H9 (cell line): Measurements from ENCODE around the gene ALKBH5. TPM values are rescaled to one million over a fixed set of nuclear protein-coding genes. Genes with fewer than 3 reads are reported as not detected.

Source experiments
- DNase-seq: peaks from one replicate; pipeline ENCODE4 v3.0.0-alpha.2; 2017
- H2AFZ ChIP-seq: one replicate; pipeline ENCODE4 v1.6.1; 2013; ENCODE audit warnings: mild to moderate bottlenecking, low read length, control low read depth, moderate library complexity
- H2AK5ac ChIP-seq: 2 replicates; pipeline ENCODE4 v1.6.1; 2013; ENCODE audit warnings: low read length, control low read depth, mixed read lengths; ENCODE audit not compliant: insufficient read length
- H2BK120ac ChIP-seq: one replicate; pipeline ENCODE4 v1.6.1; 2013; ENCODE audit warnings: low read depth, mild to moderate bottlenecking, low read length, control low read depth, inconsistent platforms; ENCODE audit not compliant: poor library complexity, severe bottlenecking
- H2BK12ac ChIP-seq: 2 replicates; pipeline ENCODE4 v1.6.1; 2013; ENCODE audit warnings: low read length, control low read depth, mixed read lengths, low read depth; ENCODE audit not compliant: insufficient read length
- H2BK15ac ChIP-seq: 2 replicates; pipeline ENCODE4 v1.6.1; 2013; ENCODE audit warnings: low read depth, low read length, control low read depth
- H2BK20ac ChIP-seq: one replicate; pipeline ENCODE4 v1.6.1; 2013; ENCODE audit warnings: low read depth, mild to moderate bottlenecking, low read length, control low read depth, inconsistent platforms; ENCODE audit not compliant: poor library complexity, severe bottlenecking
- H2BK5ac ChIP-seq: 2 replicates; pipeline ENCODE4 v1.6.1; 2013; ENCODE audit warnings: low read length, control low read depth, mixed read lengths; ENCODE audit not compliant: insufficient read length
- H3K14ac ChIP-seq: 2 replicates; pipeline ENCODE4 v1.6.1; 2013; ENCODE audit warnings: low read length, control low read depth; ENCODE audit not compliant: insufficient read depth
- H3K18ac ChIP-seq: 2 replicates; pipeline ENCODE4 v1.6.1; 2013; ENCODE audit warnings: low read depth, mild to moderate bottlenecking, mixed read lengths, low read length, control low read depth; ENCODE audit not compliant: insufficient read length
- H3K23ac ChIP-seq: 2 replicates; pipeline ENCODE4 v1.6.1; 2013; ENCODE audit warnings: low read length, control low read depth, mixed read lengths, low read depth; ENCODE audit not compliant: insufficient read length
- H3K23me2 ChIP-seq: 2 replicates; pipeline ENCODE4 v1.6.1; 2013; ENCODE audit warnings: low read depth, mild to moderate bottlenecking, mixed read lengths, low read length, control low read depth; ENCODE audit not compliant: insufficient read length, poor library complexity, severe bottlenecking
- H3K27ac ChIP-seq: 2 replicates; pipeline ENCODE4 v1.5.1; 2013; ENCODE audit warnings: low read length, control low read depth, mixed read lengths, low read depth; ENCODE audit not compliant: insufficient read length
- H3K27me3 ChIP-seq: 2 replicates; pipeline ENCODE4 v1.6.1; 2013; ENCODE audit warnings: low read length, control low read depth, inconsistent platforms; ENCODE audit not compliant: insufficient read depth
- H3K4ac ChIP-seq: 2 replicates; pipeline ENCODE4 v1.6.1; 2013; ENCODE audit warnings: low read depth, mild to moderate bottlenecking, control low read depth, inconsistent platforms, low read length, moderate library complexity
- H3K4me1 ChIP-seq: 2 replicates; pipeline ENCODE4 v1.6.1; 2013; ENCODE audit warnings: low read length, control low read depth, inconsistent platforms; ENCODE audit not compliant: insufficient read depth
- H3K4me2 ChIP-seq: 2 replicates; pipeline ENCODE4 v1.6.1; 2013; ENCODE audit warnings: low read length, control low read depth, mixed read lengths; ENCODE audit not compliant: insufficient read length, insufficient read depth
- H3K56ac ChIP-seq: 2 replicates; pipeline ENCODE4 v1.6.1; 2013; ENCODE audit warnings: low read depth, mild to moderate bottlenecking, mixed read lengths, low read length, control low read depth; ENCODE audit not compliant: insufficient read length
- H3K79me1 ChIP-seq: 2 replicates; pipeline ENCODE4 v1.6.1; 2013; ENCODE audit warnings: low read depth, mild to moderate bottlenecking, moderate library complexity, low read length, control low read depth, inconsistent platforms; ENCODE audit not compliant: insufficient read depth, poor library complexity, severe bottlenecking
- H3K79me2 ChIP-seq: 2 replicates; pipeline ENCODE4 v1.6.1; 2013; ENCODE audit warnings: low read length, control low read depth, inconsistent platforms; ENCODE audit not compliant: insufficient read depth
- H3K9ac ChIP-seq: 2 replicates; pipeline ENCODE4 v1.6.1; 2013; ENCODE audit warnings: low read length, control low read depth, mixed read lengths; ENCODE audit not compliant: insufficient read length; ENCODE audit errors: extremely low read depth
- H3K9me3 ChIP-seq: one replicate; pipeline ENCODE4 v1.6.1; 2013; ENCODE audit warnings: low read depth, low read length, inconsistent platforms; ENCODE audit not compliant: control insufficient read depth
- H3T11ph ChIP-seq: one replicate; pipeline ENCODE4 v1.6.1; 2013; ENCODE audit warnings: mild to moderate bottlenecking, low read length, control low read depth, inconsistent platforms
- H4K20me1 ChIP-seq: one replicate; pipeline ENCODE4 v1.6.1; 2013; ENCODE audit not compliant: control insufficient read depth, insufficient read length, insufficient read depth
- H4K5ac ChIP-seq: 2 replicates; pipeline ENCODE4 v1.6.1; 2013; ENCODE audit warnings: low read depth, mild to moderate bottlenecking, mixed read lengths, low read length, control low read depth; ENCODE audit not compliant: insufficient read length
- H4K8ac ChIP-seq: replicated peaks from 2 replicates; pipeline ENCODE4 v1.6.1; 2013; ENCODE audit warnings: low read length, control low read depth, mixed read lengths, low read depth; ENCODE audit not compliant: insufficient read length
- H4K91ac ChIP-seq: 2 replicates; pipeline ENCODE4 v1.6.1; 2013; ENCODE audit warnings: low read depth, mild to moderate bottlenecking, moderate library complexity, mixed read lengths, low read length, control low read depth; ENCODE audit not compliant: insufficient read length
- H3K27ac Mint-ChIP-seq, 3 experiments: 2 replicates in 2 of 3; 3 replicates in 1 of 3; pipeline ENCODE4 v1.8.0; 2020 to 2021; ENCODE audit warnings: mixed read lengths in 3 of 3, mild to moderate bottlenecking in 1 of 3, moderate library complexity in 1 of 3
- H3K27me3 Mint-ChIP-seq: 2 replicates; pipeline ENCODE4 v1.8.0; 2021; ENCODE audit warnings: low read depth, mild to moderate bottlenecking, moderate library complexity, mixed read lengths
- H3K36me3 Mint-ChIP-seq, 3 experiments: 2 replicates in 2 of 3; 3 replicates in 1 of 3; pipeline ENCODE4 v1.8.0; 2020 to 2021; ENCODE audit warnings: low read depth in 3 of 3, mixed read lengths in 3 of 3; ENCODE audit not compliant: insufficient read depth in 1 of 3
- H3K4me1 Mint-ChIP-seq, 2 experiments: 2 replicates each; pipeline ENCODE4 v1.8.0; 2020; ENCODE audit warnings: mixed read lengths in 2 of 2
- H3K4me3 Mint-ChIP-seq, 2 experiments: 2 replicates in 1 of 2; 3 replicates in 1 of 2; pipeline ENCODE4 v1.8.0; 2020 to 2021; ENCODE audit warnings: mild to moderate bottlenecking in 2 of 2, mixed read lengths in 2 of 2, moderate library complexity in 1 of 2
- H3K9me3 Mint-ChIP-seq, 2 experiments: 2 replicates in 1 of 2; 3 replicates in 1 of 2; pipeline ENCODE4 v1.8.0; 2020; ENCODE audit warnings: mild to moderate bottlenecking in 2 of 2, mixed read lengths in 2 of 2, moderate library complexity in 1 of 2
- CTCF ChIP-seq: fragments of 200-600 bp; sonication (generic); conservative IDR thresholded peaks from 3 replicates; pipeline ENCODE4 v1.8.0; 2021; ENCODE audit warnings: antibody characterized with exemption, mild to moderate bottlenecking
- WGBS: extraction: QIAGEN DNeasy Blood & Tissue Kit; methylation state at CpG from one replicate; pipeline ENCODE4 v1.1.7; 2013; ENCODE audit warnings: missing lambda C conversion rate, low lambda C conversion rate, mixed read lengths; ENCODE audit not compliant: insufficient read length; ENCODE audit errors: extremely low coverage; 5-methylcytosine and 5-hydroxymethylcytosine counted together
- total RNA-seq: library from RNA; stranded (reverse); gene quantifications from 2 replicates; pipeline ENCODE4 v1.2.1, GENCODE V29; 2021

The ALKBH5 gene
- total RNA-seq, 1 experiment from 2014 or later: 89.8 TPM

DNA sequence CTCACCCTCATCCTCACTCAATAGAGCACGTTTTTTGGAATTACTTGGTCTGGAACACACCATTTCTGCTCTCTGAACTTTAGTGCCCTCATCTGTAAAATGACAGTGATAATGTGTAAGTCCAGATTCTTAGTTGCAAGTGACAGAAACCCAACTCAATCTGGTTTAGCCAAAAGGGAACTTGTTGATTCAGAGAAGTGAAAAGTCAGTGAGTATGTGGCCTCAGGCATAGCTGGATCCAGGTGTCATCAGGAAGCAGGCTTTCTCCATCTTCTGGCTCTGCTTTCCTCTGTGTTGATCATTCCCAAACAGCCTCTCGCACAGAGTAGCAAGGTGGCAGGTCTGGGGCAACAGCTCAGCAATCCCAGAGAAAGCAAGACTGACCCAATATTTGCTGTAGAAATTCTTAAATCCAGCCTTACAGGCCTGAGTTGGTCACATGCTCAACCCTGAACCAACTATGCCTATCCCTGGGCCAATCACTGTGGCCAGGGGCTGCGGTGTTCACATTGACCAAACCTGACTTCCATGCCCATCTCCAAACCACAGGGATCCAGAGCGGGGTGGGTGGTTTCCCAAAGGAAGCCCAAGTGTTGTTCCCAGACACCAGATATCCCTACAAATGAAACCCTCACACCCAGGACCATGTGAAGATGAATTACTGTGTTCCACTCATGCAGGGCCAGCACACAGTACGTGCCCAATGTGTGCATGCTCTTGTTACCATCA is 23.3 kb upstream of the ALKBH5 start:
- Histone ChIP-seq H3K79me1 (no peaks in the 10 kb centered on the region), H3K23ac (no peak overlapping the region), H4K8ac (no peak overlapping the region), H4K91ac (no peak overlapping the region), H3K14ac (no peak overlapping the region), H3K9ac (no peak overlapping the region), H2BK15ac (no peak overlapping the region), H2BK5ac (no peak overlapping the region), H3K79me2 (no peaks in the 10 kb centered on the region), H3K27me3 (no peaks in the 10 kb centered on the region), H3K4ac (no peak overlapping the region), H3K23me2 (no peaks in the 10 kb centered on the region), H2BK12ac (no peak overlapping the region), H3K9me3 (no peaks in the 10 kb centered on the region), H3T11ph (no peak overlapping the region), H3K27ac (no peak overlapping the region), H2AFZ (no peak overlapping the region), H2AK5ac (no peak overlapping the region), H2BK120ac (no peak overlapping the region), H3K56ac (no peak overlapping the region), H3K18ac (no peak overlapping the region), H4K20me1 (no peaks in the 10 kb centered on the region), H2BK20ac (no peak overlapping the region), H4K5ac (no peak overlapping the region), H3K4me1 (no peaks in the 10 kb centered on the region), H3K4me2 (no peak overlapping the region)
- Mint-ChIP-seq H3K4me3 (no peak overlapping the region; a peak in 1 of 5 replicates), H3K27me3 (peaks cover 2% of the 10 kb centered on the region), H3K27ac (no peak overlapping the region; a peak in 1 of 7 replicates), H3K9me3 (no peaks in the 10 kb centered on the region), H3K36me3 (no peaks in the 10 kb centered on the region), H3K4me1 (peaks cover 13 to 16% of the 10 kb centered on the region in 2 experiments)
- WGBS: no CpG with 5 or more reads among the region's 5 CpGs
- TF ChIP-seq CTCF: no peak
- no peak for DNase-seq
